Epithelial cell of prostate (primary cell): ENCODE data around the gene TLNRD1.

Experiments
- DNase-seq: peaks from one replicate; pipeline ENCODE4 v3.0.0-alpha.2; 2011; ENCODE audit warnings: low read depth, low spot score
- H3K27ac ChIP-seq: fragments of 450-650 bp; 2 replicates; pipeline ENCODE4 v1.5.1; 2017; ENCODE audit warnings: mild to moderate bottlenecking

The TLNRD1 gene

DNA sequence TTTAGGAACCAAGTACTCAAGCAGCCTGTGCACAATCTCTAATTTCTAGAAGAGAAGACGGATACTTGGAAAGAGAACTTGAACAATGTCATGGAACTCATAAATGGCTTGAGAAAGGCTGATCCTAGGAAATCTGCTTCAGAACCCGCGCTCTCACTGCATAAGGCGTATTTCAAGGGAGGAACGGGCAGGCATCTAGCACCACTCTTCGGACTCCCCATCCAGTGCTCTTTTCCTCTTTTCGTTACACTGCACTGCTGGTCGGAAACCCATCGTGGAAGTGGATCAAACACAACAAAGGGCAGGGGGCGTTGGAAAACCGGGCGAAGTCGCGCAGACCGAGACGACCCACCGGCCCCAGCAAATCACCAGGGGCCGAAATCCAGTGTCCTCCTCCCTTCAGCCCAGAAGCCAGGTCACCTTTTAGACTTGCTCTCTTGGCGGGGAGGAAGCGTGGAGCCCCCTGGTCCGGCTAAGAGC, 539 bp upstream of the TLNRD1 start:
- peak overlapping the region; percentile 97 for H3K27ac ChIP-seq
- no peak for DNase-seq

DNA sequence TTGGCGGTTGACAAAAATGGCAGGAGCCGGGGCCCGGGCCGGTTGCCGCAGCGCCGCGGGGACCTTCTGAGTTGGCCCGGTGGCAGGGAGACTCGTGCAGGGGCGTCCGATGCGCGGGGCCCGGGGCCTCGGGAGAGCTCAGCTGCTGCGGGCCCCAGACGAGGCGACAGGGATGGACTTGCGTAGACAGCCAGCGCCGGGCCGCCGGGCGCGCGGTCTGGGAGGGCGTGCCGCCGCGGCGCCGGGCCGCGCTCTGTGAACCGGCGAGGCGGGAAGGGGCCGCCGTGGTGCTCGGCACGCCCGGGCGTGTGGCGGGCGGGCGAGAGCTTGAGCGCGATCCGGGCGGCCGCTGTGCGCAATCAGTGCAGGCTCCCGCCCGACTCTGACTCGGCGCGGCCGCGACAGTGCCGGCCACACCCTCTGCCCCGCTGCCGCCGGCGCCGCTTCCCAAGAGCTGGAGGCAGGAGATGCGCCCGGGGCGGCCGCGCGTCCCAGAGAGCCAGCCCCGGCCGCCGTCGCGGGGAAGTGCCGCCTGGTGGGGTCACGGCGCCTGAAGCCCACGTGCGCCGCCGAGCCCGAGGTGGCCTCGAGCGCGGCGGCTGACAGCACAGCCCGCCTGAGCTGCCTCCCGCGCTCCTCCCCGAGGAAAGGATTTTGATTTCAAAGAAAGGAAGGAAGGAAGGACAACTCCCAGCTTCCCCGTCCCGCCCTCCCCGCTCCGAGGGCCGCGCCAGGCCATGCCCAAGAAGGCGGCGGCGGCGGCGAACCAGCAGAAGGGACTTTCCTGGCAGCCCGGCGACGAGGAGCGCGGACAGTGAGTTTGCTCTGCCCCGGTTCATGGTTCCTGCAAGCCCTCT, 657 bp downstream of the TLNRD1 start:
- peak overlapping the region; percentile 97 for H3K27ac ChIP-seq
- DNase-seq, result no peak

DNA sequence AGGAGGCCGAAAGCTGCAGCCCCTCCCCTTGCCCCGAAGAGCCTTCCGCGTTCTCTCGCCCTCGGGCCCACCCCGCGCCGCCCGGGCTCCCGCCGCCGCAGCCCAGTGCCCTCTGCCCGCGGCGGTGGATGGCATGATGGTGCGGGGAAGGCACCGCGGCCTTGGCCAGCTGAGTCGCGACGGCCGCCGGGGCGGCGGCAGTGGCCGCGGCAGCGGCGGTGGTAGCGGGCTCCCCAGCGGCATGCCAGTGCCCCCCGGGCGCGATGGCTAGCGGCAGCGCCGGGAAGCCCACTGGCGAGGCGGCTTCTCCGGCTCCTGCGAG, 1.2 kb downstream of the TLNRD1 start:
- H3K27ac ChIP-seq, result peak overlapping the region; percentile 97
- no peak for DNase-seq

DNA sequence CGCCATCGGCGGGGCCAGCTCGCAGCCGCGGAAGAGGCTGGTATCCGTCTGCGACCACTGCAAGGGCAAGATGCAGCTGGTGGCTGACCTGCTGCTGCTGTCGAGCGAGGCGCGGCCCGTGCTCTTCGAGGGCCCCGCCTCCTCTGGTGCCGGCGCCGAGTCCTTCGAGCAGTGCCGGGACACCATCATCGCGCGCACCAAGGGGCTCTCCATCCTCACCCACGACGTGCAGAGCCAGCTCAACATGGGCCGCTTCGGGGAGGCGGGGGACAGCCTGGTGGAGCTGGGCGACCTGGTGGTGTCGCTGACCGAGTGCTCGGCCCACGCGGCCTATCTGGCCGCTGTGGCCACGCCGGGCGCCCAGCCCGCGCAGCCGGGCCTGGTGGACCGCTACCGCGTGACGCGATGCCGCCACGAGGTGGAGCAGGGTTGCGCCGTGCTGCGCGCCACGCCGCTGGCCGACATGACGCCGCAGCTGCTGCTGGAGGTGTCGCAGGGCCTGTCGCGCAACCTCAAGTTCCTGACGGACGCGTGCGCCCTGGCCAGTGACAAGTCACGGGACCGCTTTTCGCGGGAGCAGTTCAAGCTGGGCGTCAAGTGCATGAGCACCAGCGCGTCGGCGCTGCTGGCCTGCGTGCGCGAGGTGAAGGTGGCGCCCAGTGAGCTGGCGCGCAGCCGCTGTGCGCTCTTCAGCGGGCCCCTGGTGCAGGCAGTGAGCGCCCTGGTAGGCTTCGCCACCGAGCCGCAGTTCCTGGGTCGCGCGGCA, 1.8 kb downstream of the TLNRD1 start:
- H3K27ac ChIP-seq, result peak overlapping the region; percentile 97
- DNase-seq, result no peak

DNA sequence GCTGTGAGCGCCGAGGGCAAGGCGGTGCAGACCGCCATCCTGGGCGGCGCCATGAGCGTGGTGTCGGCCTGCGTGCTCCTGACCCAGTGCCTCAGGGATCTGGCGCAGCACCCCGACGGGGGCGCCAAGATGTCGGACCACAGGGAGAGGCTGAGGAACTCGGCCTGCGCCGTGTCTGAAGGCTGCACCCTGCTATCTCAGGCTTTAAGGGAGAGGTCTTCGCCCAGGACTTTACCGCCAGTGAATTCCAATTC, 2.3 kb downstream of the TLNRD1 start:
- H3K27ac ChIP-seq, result no peak overlapping the region

DNA sequence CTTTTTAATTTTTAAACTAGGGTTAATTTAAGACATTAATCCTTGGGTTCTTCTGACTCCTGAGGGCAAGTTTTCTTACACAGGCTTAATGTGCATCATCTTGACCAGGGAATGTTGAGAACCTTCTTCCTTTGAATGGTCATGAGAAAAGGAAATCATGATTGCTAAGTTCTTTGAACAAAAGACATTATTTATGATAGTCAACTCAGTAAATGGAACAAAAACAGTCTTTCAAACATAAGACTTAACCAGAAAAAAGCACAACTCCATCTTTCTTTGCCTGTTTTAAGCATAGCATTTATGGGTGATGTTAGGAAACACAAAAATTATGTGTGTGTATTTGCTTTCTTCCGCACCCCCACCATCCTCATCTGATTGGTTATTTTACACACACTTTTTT, 5.4 kb downstream of the TLNRD1 start:
- no peak overlapping the region for H3K27ac ChIP-seq
- no peak for DNase-seq

More for the DNA sequence above, 2.3 kb downstream of the TLNRD1 start:
- DNase-seq, result no peak

DNA sequence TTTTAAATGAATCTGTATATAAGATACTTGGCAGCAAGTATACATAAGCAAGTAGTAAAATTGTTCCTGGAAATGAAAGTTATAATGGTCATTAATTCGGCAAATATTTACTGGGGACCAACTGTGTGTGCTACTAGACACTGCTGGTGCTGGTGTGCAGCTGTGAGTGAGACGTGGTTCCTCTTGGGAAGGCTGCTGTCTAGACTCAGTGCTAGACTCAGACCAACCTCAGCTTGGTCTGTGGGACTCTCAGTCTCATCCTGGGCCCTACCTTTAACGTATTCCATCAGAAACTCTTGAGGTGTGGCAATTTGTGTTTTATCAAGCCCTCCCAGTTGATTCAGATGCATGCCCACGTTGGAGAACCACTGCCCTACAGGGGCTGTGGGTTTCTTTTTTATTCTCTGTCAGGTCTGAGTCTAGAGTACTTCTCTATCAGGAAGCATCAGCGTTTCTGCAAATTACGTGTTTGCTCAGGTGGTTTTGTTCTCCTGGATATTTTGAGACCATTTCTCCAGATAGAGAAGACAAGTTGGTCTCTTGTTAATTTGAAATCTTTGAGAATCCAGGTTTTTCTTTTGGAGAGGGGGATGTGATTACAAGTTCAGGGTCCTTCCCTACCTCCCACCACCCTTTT, 6.8 kb downstream of the TLNRD1 start:
- H3K27ac ChIP-seq, result no peak overlapping the region
- no peak for DNase-seq

DNA sequence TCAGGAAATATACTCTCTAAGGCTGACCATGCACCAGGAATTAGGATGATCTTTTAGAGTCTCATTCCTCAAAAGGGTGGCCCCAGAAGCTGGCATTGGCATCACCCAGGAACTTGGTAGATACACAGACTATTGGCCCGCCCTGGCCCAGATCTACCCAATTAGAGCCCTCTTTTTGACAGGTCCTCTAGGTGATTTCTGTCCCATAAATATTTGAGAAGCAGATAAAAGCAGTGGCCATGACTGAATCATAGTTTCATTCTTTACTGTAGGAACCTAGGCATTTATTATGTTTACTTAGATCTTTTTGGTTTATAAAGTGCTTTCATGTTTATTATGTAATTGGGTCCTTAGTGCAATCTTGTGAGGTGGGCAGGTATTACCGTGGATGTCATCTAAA, 7.6 kb downstream of the TLNRD1 start:
- no peak for DNase-seq
- H3K27ac ChIP-seq, result no peak overlapping the region

DNA sequence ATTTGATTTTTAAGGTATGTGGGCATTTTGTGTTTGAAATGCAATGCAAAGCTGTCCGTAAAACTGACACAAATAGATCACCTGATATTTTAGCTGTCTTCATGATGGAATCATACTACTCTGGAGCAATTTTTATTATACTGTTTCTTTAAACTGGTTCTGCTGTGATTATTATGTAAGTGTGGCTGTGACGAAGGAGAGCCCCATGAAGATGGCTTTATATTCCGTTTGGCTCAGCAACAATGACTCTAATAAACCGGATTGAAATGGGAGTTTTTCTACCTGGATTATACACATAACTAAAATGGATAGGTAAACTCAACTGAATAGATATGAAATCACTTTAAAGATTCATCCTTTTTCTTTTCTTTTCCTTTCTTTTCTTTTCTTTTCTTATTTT, 9.4 kb downstream of the TLNRD1 start:
- DNase-seq, result no peak
- no peak overlapping the region for H3K27ac ChIP-seq

DNA sequence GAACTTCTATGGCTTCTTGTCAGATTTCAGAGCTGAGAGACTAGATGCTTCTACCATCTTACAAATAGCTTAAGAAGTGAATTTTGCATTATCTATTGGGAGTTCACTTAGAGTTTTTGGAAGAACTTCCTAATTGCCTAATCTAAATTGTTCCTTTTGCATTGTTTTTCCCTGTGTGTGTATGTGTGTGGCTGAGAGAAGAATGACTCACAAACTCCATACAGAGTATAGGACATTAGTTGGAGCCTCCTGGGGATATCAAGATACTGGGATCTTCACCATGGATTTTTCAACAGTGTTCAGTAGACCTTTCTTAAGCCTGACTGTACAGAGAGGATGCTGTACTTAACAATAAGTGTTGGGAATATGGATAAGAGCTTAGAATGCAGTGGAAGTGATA, 10.9 kb downstream of the TLNRD1 start:
- no peak for DNase-seq
- H3K27ac ChIP-seq, result no peak overlapping the region

DNA sequence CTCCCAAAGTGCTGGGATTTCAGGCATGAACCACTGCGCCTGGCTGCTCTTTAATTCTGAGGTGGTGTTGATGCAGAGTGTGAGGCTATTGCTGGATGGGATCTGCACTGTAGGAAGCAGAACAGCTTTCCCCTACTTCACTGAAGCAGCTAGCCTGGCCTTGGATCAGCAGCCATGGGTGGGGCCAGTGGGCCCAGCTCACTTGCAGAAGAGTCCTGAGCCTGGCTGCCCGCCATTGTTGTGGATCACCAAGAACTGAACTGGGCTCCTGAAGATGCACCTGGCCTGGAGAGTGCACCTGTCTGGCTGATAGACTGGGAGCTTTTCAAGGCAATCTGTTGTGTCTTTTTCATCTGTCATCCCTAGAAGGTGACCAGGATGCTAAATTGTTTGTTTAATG, 11.9 kb downstream of the TLNRD1 start:
- DNase-seq, result no peak
- H3K27ac ChIP-seq, result no peak overlapping the region

DNA sequence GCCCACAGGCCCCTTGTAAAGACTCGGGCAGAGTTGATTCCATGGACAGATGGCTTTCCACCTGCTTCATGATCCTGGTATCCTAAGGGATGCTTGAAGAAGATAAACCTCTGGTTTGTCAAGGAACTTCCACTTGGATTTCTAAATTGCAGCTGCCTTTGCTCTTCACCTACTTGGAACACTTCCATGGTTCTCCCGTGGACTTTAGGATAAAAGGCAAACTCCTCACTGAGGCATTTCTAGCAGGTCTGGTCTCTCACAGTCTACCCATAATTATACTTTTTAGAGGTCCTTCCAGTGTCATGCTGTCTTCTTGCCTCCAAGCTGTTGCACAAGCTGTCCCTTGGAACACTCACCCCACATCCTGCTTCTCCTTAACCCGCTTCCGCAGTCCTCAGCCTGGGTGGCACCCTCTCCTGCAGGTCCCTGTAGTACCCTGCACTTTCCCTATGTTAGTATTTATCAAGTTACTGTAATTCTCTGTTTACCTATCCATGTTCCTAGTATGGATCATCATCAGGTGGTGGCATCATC, 12.7 kb downstream of the TLNRD1 start:
- DNase-seq, result no peak
- H3K27ac ChIP-seq, result no peak overlapping the region

DNA sequence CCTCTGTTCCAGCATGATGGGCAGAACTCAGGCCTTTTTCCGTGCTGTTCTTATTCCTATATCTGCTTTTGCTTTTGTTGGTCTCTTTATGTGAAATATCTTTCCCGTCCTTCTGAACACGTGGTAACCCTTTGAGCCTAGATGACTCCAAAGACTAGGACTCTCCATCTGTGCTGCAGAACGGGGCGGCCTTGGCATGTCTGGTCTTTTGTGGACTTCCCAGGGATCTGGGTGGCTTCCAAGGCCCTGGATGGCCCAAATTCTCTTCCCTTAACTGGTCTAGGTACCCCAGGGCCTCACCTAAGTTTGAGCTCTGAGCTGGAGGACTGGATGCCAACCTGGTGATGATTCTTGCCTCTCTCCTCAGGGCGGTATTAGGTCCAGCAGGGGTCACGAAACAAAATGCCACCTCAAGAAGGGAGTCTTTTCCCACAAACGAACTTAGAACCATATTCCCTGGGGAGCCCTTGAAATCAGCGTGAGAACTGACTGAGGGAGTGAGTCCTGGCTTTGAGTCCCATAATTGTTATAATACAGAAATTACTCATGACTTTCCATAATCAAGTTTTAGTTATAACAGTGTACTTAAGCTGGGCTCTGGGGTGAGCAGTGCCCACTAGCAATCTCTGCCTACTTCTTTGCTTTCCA, 13.8 kb downstream of the TLNRD1 start:
- DNase-seq, result no peak
- no peak overlapping the region for H3K27ac ChIP-seq

DNA sequence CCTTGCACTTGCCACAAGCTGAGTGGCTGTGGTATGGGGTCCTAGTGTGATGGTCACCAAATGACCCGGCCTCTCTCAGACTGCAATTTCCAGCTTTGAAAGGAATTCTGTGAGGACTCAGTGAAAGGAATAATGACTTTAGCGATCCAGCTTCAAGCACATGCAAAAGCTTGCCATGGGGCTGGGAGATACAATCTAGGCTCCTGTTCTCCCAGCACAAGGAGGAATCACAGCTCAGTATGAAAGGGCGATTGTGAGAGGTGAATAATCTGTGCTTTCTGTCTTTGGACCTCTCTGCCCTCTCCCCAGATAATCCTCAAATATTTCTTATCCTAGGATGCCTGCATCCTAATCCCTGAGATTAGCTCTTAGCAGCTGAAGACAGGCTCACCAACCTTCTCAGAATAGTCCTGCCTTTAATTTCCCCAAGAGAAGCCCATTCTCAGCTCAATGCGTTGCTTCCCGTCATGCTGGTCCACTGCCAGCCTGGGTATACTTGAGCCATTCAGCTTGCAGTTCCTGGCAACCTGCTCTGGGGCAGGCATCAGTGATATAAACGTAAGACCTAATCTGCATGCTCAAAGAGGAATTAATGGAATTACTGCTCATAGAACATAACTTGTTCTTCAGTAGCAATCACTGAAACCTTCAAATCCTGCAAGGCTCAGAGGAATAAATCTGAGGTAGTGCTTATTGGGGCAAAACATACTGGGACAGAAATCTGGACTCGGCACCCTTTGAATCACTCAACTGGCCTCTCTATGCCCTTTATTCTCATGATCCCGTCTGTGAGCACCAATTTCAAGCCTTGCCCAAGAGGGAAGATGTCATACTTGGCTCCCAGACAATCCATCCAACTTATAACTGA, 15.1 kb downstream of the TLNRD1 start:
- no peak for DNase-seq
- no peak overlapping the region for H3K27ac ChIP-seq

DNA sequence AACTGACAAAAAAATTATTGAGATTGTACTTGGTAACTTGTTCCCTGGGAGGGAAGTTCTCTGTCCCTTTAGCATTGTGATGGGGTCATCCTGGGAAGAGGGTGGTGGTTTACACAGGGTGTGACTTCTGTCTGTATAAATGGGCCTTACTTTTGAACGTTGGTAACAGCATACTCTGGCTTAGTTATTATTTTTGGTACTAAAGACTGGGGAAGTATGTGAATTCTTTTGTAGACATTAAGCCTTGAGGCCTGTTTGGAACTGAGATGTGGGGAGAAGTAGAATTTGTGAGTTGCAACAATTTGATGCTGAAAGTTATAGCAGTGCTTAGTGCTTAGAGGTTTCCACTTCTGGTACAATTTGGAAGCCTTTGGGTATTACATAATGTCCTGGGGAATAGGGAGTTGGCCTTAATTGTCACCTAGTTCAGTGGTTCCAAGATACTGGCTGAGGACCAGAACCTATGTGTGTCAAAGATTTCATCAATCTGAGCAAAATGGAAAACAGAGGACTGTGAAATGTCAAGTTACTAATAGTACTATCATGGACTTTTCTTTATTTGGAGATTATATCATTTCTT, 15.9 kb downstream of the TLNRD1 start:
- no peak for DNase-seq
- no peak overlapping the region for H3K27ac ChIP-seq

DNA sequence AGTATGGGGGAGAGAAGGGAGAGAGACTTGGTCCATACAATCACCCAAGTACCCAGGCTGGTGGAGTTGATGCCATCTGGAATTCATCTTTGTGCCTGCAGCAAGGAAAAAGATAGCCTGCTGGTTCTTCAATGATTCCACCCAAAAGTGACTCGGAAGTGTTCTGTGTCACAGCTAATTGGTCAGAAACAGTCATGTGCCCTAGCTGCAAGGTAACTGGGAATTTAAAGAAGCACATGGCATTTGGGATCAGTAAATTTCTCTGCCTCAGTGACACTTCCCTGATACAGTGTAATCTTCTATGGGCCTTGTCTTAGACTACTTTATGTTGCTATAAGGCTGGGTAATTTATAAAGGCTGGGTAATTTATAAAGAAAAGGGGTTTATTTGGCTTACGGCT, 17.5 kb downstream of the TLNRD1 start:
- H3K27ac ChIP-seq, result no peak overlapping the region
- no peak for DNase-seq

DNA sequence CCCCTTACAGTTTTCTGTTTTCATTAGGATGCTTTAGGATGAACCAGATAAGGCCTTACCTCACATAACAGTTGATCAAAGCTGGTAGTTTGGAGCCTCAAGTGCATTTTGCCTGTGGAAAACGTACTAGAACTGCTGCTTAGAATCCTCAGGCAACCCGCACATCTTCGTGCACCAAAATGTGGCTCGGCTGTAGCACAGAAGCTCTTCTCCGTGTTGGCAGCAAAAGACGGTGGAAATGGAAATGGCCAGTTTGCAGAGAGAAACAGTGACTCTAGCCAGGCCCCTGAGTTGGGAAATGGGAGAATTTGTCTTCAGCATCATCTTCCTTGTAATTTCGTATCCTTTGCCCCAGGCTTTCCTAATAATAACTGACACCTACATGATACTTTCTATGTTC, 20.6 kb downstream of the TLNRD1 start:
- DNase-seq, result no peak
- no peak overlapping the region for H3K27ac ChIP-seq

DNA sequence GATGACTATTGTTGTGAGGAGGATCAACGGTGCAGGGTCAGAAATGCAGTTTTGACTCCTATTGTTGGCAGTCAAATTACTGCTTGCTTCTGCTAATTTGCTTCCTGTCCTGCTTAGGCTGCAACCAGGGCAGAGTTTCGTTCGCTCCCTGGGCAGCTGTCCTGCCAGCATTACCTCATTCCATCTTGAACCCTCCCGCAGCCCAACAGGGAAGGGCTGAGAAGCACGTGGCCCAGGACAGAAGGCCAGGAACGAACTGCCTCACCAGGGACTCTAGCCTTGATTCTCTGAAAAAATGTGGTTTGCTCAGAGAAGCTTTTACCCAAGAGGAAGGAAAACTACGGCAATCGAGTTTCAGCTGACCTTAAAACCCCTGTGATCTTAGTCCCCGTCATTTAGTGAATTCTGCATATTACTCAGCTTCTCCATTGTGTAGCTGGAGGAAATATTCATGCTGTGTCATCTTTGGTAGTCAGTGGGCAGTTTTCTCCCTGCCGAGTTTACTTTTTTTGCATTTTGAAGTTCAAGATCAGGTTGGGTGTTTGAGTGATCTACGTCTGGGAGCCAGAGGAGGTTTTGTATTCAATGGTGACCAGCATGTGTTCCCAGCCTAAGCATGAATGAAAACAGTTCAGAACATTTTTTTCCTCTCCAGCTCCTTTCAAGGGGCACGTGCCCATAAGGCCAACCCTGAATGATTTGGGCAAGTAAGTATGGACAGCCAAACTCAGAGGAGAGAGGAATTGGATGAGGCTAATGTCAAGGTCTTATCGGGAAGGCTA, 23.0 kb downstream of the TLNRD1 start:
- H3K27ac ChIP-seq, result no peak overlapping the region
- DNase-seq, result no peak
